Gastroesophageal sphincter (tissue), 3 donors: ENCODE results near the gene MYDGF.

Experiments used
- EP300 ChIP-seq: sonication (generic); formaldehyde crosslinking; IDR thresholded peaks from one replicate; pipeline ENCODE4 v1.6.1; 2017; ENCODE audit warnings: antibody characterized with exemption, mild to moderate bottlenecking
- POLR2A ChIP-seq, 2 donors: fragments of 450-650 bp; IDR thresholded peaks; one replicate each; pipeline ENCODE4 v1.6.1; 2017; ENCODE audit warnings: antibody characterized with exemption in 2 of 2, mild to moderate bottlenecking in 2 of 2, moderate library complexity in 1 of 2
- POLR2AphosphoS5 ChIP-seq: sonication (generic); formaldehyde crosslinking; IDR thresholded peaks from one replicate; pipeline ENCODE4 v1.6.1; 2017; ENCODE audit warnings: antibody characterized with exemption
- TF ChIP-seq, protein P1 (sequence below), 4 experiments: fragments of 200-600 bp in 2 of 4; fragments of 450-650 bp in 2 of 4; sonication (generic) in 1 of 4; IDR thresholded peaks; one replicate each; pipeline ENCODE4 v1.5.1; 2017 to 2019; ENCODE audit warnings: antibody characterized with exemption in 4 of 4, mild to moderate bottlenecking in 2 of 4, moderate library complexity in 2 of 4

DNA sequence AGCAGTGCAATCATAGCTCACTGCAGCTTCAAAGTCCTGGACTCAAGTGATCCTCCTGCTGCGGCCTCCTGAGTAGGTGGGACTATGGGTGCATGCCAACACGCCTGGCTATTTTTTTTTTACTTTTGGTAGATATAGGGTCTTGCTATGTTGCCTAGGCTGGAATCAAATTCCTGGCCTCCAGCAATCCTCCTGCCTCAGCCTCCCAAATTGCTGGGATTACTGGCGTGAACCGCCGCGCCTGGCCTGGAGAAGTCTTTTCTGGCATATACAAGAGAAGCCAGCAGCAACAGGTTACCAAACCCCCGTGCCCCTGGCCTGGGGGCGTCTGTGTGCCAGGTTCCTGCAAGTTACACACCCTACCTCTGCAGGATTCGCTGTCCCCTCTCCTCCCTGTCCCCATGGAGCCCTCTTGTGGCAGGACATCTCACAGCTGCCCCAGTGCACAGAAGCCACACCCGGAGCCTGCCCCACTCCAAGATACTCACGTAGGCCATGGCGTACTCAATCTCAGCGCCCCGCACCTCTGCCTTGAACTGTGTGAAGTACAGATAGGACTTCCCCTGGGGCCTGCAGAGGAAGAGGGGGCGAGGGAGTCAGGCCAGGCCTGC lies 9.9 kb downstream of the MYDGF start:
- TF ChIP-seq, protein P1, sequence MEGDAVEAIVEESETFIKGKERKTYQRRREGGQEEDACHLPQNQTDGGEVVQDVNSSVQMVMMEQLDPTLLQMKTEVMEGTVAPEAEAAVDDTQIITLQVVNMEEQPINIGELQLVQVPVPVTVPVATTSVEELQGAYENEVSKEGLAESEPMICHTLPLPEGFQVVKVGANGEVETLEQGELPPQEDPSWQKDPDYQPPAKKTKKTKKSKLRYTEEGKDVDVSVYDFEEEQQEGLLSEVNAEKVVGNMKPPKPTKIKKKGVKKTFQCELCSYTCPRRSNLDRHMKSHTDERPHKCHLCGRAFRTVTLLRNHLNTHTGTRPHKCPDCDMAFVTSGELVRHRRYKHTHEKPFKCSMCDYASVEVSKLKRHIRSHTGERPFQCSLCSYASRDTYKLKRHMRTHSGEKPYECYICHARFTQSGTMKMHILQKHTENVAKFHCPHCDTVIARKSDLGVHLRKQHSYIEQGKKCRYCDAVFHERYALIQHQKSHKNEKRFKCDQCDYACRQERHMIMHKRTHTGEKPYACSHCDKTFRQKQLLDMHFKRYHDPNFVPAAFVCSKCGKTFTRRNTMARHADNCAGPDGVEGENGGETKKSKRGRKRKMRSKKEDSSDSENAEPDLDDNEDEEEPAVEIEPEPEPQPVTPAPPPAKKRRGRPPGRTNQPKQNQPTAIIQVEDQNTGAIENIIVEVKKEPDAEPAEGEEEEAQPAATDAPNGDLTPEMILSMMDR (IDR thresholded peaks at IDR 0.05): peak in 1 of 4 experiments; percentile 37
- no peak for TF ChIP-seq EP300
- no peak for TF ChIP-seq POLR2A (IDR thresholded peaks at IDR 0.05)
- no peak for TF ChIP-seq POLR2AphosphoS5
